Suprapubic skin (tissue), 4 donors: ENCODE measurements around the gene CDC42BPG.

Source experiments
- EP300 ChIP-seq: sonication (generic); formaldehyde crosslinking; IDR thresholded peaks from one replicate; pipeline ENCODE4 v1.6.1; 2017; ENCODE audit warnings: antibody characterized with exemption
- POLR2A ChIP-seq, 2 donors: fragments of 450-650 bp; IDR thresholded peaks; one replicate each; pipeline ENCODE4 v1.6.1; 2017; ENCODE audit warnings: antibody characterized with exemption in 2 of 2, mild to moderate bottlenecking in 2 of 2, moderate library complexity in 2 of 2
- POLR2AphosphoS5 ChIP-seq, 3 donors: sonication (generic); formaldehyde crosslinking; IDR thresholded peaks; one replicate each; pipeline ENCODE4 v1.6.1; 2017; ENCODE audit warnings: antibody characterized with exemption in 3 of 3
- TF ChIP-seq, protein P1 (sequence below), 2 donors: fragments of 200-600 bp in 1 of 2; fragments of 450-650 bp in 1 of 2; sonication (generic) in 1 of 2; IDR thresholded peaks; one replicate each; pipeline ENCODE4 v1.5.1; 2016 to 2019; ENCODE audit warnings: antibody characterized with exemption in 2 of 2, mild to moderate bottlenecking in 1 of 2, moderate library complexity in 1 of 2

DNA sequence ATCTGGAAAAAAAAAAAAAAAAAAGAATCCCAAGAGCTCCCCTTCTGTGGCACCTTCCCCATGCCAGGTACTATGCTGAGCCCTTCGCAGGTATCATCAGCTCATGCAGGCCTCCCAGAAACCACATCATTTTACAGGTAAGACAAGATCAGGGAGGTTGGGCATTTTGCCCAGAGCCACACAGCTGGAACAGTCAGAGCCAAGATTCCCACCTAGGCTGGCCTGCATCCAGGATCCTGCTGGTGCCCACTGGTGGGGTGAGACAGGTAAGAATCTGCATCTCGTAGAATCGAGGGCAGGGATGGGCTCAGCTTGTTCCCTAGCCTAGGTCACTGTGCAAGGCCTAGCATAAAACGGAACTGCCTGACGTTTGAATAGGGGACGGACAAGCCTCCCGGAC, 18.4 kb downstream of the CDC42BPG start:
- TF ChIP-seq, protein P1, sequence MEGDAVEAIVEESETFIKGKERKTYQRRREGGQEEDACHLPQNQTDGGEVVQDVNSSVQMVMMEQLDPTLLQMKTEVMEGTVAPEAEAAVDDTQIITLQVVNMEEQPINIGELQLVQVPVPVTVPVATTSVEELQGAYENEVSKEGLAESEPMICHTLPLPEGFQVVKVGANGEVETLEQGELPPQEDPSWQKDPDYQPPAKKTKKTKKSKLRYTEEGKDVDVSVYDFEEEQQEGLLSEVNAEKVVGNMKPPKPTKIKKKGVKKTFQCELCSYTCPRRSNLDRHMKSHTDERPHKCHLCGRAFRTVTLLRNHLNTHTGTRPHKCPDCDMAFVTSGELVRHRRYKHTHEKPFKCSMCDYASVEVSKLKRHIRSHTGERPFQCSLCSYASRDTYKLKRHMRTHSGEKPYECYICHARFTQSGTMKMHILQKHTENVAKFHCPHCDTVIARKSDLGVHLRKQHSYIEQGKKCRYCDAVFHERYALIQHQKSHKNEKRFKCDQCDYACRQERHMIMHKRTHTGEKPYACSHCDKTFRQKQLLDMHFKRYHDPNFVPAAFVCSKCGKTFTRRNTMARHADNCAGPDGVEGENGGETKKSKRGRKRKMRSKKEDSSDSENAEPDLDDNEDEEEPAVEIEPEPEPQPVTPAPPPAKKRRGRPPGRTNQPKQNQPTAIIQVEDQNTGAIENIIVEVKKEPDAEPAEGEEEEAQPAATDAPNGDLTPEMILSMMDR (IDR thresholded peaks at IDR 0.05), result no peak
- TF ChIP-seq POLR2AphosphoS5 (IDR thresholded peaks at IDR 0.05) (no peak), EP300 (no peak), POLR2A (IDR thresholded peaks at IDR 0.05) (no peak)
